Measurements from ENCODE around the gene SHOC2.

DNA sequence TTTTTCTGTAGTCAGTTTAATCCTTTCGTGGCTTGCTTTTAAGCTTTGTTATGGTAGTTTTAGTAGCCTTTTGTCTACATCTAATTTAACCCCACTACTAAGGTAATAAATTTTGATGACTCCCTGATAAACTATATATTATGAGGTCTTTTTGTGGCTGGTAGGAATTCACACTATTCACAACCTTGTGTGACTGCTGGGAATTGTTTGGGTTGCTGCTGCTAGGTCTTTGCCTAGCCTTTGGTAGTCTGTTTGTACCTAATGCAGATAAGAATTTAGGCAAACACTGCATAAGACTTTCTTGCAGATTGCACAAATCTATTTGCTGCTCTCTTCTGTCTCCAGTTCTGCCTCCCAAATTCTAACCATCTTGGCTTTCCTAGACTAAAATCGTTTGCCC, 58.3 kb downstream of the SHOC2 start:
- TF ChIP-seq, protein P1, sequence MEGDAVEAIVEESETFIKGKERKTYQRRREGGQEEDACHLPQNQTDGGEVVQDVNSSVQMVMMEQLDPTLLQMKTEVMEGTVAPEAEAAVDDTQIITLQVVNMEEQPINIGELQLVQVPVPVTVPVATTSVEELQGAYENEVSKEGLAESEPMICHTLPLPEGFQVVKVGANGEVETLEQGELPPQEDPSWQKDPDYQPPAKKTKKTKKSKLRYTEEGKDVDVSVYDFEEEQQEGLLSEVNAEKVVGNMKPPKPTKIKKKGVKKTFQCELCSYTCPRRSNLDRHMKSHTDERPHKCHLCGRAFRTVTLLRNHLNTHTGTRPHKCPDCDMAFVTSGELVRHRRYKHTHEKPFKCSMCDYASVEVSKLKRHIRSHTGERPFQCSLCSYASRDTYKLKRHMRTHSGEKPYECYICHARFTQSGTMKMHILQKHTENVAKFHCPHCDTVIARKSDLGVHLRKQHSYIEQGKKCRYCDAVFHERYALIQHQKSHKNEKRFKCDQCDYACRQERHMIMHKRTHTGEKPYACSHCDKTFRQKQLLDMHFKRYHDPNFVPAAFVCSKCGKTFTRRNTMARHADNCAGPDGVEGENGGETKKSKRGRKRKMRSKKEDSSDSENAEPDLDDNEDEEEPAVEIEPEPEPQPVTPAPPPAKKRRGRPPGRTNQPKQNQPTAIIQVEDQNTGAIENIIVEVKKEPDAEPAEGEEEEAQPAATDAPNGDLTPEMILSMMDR (conservative IDR thresholded peaks at IDR 0.05 in 1 of 2, IDR thresholded peaks at IDR 0.05 in 1 of 2; ENCODE audit: low read depth in 1 of 2, low read length in 2 of 2): no peak
- TF ChIP-seq EZH2 (IDR thresholded peaks at IDR 0.05; ENCODE audit: low read length, missing control alignments): no peak
